ENCODE data around the gene TIMM23B.
"Not testable (repeated sequence)": the region's sequence is repeated elsewhere in the genome, so short reads cannot be mapped to it uniquely, and the experiment has no call there.

TIMM23B gene, protein sequence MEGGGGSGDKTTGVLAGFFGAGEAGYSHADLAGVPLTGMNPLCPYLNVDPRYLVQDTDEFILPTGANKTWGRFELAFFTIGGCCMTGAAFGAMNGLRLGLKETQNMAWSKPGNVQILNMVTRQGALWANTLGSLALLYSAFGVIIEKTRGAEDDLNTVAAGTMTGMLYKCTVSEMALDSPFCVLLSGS

DNA sequence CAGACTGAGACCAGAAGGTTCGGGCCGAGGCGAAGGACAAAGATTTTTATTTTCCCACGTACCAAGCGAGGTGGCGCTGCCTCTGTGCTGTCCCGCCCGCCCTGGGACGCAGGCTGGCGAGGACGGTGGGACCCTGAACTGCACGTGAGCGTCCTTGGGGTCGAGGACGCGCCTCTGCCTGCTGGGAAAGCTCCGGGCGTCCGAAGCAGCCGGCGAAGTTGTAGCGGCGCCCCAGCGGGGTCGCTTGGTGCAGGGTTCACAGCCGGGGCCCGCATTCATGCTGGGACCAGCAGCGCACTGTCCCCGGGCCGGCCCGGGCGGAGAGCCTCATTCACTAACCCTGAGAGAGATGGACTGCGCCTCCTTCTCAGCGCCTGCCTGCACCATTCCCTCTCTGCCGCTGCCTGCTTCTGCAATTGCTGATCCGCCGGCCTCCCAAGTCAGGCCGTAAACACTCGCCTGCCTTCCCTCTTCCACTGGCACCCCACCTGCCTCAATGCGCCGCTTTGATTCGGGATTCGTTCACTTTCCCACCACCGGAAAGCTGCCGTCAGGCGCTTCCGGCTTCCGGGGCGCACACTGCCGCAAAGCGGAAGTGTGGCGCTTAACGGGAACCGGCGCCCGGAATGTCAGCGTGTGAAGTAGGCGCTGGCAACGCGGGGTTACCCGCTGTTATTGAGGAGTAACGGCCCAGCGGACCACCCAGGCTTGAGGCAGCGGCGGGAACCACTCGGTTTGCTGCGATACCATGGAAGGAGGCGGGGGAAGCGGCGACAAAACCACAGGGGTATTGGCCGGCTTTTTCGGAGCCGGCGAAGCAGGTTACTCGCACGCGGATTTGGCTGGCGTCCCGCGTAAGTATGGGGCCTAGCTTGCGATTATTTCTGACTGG, at the start of gene TIMM23B, which contains the start of gene PARG:
Gene TIMM23B (plus strand): TSS at position 607 of the 892 bp plus-strand sequence. CDS start 142 bp downstream, at position 749.
Gene PARG (minus strand): TSS at position 581 of the 892 bp plus-strand sequence. CDS start 302 bp downstream, at position 279.
- H3K9me3 Mint-ChIP-seq (ENCODE audit: low read depth); H3K36me3 Mint-ChIP-seq; H3K27me3 Mint-ChIP-seq: not testable (repeated sequence)
- Mint-ChIP-seq H3K27ac (peak within 1 kb of the TSS; percentile 96), H3K4me3 (peak within 1 kb of the TSS; percentile 99), H3K4me1 (ENCODE audit: low read depth) (peaks cover 35% of the 10 kb centered on the region)

- H3K27me3 Mint-ChIP-seq; H3K4me1 Mint-ChIP-seq (ENCODE audit: low read depth); H3K4me3 Mint-ChIP-seq; H3K27ac Mint-ChIP-seq; H3K9me3 Mint-ChIP-seq (ENCODE audit: low read depth); H3K36me3 Mint-ChIP-seq: not testable (repeated sequence)
Observed at GRCh38 chr10:49899999-49900398, 41.9 kb upstream of the TIMM23B start.

GRCh38 chr10:49900406-49900805, 41.4 kb upstream of the TIMM23B start:
- not testable (repeated sequence) for H3K4me3 Mint-ChIP-seq; H3K36me3 Mint-ChIP-seq; H3K9me3 Mint-ChIP-seq (ENCODE audit: low read depth); H3K4me1 Mint-ChIP-seq (ENCODE audit: low read depth); H3K27ac Mint-ChIP-seq; H3K27me3 Mint-ChIP-seq

GRCh38 chr10:49903829-49904228, 38.0 kb upstream of the TIMM23B start:
- H3K4me1 Mint-ChIP-seq (ENCODE audit: low read depth); H3K4me3 Mint-ChIP-seq; H3K27me3 Mint-ChIP-seq; H3K9me3 Mint-ChIP-seq (ENCODE audit: low read depth); H3K27ac Mint-ChIP-seq: not testable (repeated sequence)
- peaks cover 11% of the 10 kb centered on the region for H3K36me3 Mint-ChIP-seq

- H3K27me3 Mint-ChIP-seq; H3K4me3 Mint-ChIP-seq; H3K4me1 Mint-ChIP-seq (ENCODE audit: low read depth); H3K27ac Mint-ChIP-seq; H3K9me3 Mint-ChIP-seq (ENCODE audit: low read depth): not testable (repeated sequence)
- H3K36me3 Mint-ChIP-seq = peaks cover 12% of the 10 kb centered on the region
Observed at GRCh38 chr10:49908290-49909080, 33.4 kb upstream of the TIMM23B start.

DNA sequence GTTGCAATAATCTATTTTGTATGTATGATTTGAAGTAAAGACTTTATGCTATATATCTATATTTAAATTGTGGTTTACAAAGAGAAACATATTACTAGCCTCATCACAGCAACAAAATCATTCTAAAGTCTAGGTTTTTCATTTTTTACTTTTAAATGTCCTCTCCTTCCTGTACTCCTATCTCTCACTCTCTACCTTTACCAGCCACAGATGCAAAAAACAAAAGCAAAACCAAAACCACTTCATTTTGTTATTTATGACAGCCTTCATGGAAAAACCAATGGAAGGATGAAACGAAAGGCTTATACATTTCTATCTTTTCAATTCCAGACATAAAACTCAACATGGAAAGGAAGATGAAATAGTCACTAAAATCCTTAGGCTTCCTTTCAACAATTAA, 31.6 kb upstream of the TIMM23B start:
- H3K36me3 Mint-ChIP-seq = peaks cover 10% of the 10 kb centered on the region
- not testable (repeated sequence) for H3K27ac Mint-ChIP-seq; H3K27me3 Mint-ChIP-seq; H3K4me1 Mint-ChIP-seq (ENCODE audit: low read depth); H3K9me3 Mint-ChIP-seq (ENCODE audit: low read depth); H3K4me3 Mint-ChIP-seq

DNA sequence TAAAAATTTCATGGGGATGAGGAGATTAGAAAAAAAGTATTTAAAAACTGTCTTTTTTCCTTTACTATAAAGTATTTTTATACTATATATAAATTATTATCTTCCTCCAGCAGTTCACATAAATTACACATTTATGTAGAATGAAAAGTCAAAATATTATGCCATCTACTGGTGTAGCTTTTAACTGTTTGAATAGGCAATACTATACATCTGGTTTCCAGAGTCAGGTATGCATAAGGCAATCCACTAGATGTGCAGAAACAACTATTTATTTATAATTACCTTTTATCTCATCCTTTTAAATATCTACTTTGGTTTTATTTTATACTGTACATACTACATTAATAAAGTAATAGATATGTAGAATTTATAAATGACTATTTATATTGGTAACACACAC, 25.4 kb upstream of the TIMM23B start:
- H3K4me1 Mint-ChIP-seq (ENCODE audit: low read depth); H3K9me3 Mint-ChIP-seq (ENCODE audit: low read depth); H3K36me3 Mint-ChIP-seq; H3K27ac Mint-ChIP-seq; H3K4me3 Mint-ChIP-seq; H3K27me3 Mint-ChIP-seq: not testable (repeated sequence)

- H3K9me3 Mint-ChIP-seq (ENCODE audit: low read depth); H3K27ac Mint-ChIP-seq; H3K4me3 Mint-ChIP-seq; H3K4me1 Mint-ChIP-seq (ENCODE audit: low read depth); H3K27me3 Mint-ChIP-seq; H3K36me3 Mint-ChIP-seq: not testable (repeated sequence)
Observed at GRCh38 chr10:49917927-49918326, 23.9 kb upstream of the TIMM23B start.

DNA sequence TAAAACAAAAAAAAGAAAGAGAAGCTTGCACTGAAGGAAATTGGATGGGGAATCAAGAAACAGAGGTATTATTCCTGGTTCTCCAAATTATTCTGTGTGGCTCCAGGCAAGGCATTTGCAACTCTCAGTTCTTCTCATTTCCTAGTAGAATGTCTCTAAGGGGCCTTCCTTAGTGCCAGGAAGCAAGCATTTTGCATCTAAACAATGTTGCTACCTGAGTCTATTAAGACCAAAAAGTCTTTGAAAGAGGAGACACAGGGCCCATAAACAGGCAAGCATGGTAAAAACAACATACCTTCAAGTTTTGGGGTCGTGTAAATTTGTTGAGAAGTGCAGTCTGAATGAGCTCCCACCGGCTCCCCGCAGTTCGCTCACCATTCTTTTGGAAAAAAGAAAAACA, 19.8 kb upstream of the TIMM23B start:
- not testable (repeated sequence) for H3K27ac Mint-ChIP-seq; H3K9me3 Mint-ChIP-seq (ENCODE audit: low read depth); H3K36me3 Mint-ChIP-seq; H3K4me3 Mint-ChIP-seq; H3K27me3 Mint-ChIP-seq; H3K4me1 Mint-ChIP-seq (ENCODE audit: low read depth)

DNA sequence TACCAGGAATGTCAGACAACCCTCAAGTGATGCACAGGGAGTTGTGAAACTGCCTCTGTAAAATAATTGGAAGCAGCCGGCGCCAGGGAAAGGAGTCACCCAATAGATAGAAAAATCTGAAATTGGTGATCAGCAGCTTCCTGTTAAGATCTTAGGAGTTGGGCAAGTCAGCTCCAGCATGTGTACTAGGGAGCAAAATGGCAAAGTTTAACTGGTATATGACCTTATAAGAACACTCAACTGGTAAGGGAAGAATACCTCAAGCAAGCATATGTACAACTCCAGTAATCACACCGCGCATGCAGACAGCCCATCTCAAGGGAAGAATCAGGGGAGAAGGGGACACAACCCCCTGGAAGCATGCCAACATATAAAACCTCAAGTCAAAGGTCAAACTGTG, 18.3 kb upstream of the TIMM23B start:
- H3K27me3 Mint-ChIP-seq; H3K36me3 Mint-ChIP-seq; H3K9me3 Mint-ChIP-seq (ENCODE audit: low read depth); H3K27ac Mint-ChIP-seq; H3K4me1 Mint-ChIP-seq (ENCODE audit: low read depth); H3K4me3 Mint-ChIP-seq: not testable (repeated sequence)

- H3K27me3 Mint-ChIP-seq; H3K4me1 Mint-ChIP-seq (ENCODE audit: low read depth); H3K9me3 Mint-ChIP-seq (ENCODE audit: low read depth); H3K36me3 Mint-ChIP-seq; H3K4me3 Mint-ChIP-seq; H3K27ac Mint-ChIP-seq: not testable (repeated sequence)
Observed at GRCh38 chr10:49931276-49931675, 10.6 kb upstream of the TIMM23B start.

DNA sequence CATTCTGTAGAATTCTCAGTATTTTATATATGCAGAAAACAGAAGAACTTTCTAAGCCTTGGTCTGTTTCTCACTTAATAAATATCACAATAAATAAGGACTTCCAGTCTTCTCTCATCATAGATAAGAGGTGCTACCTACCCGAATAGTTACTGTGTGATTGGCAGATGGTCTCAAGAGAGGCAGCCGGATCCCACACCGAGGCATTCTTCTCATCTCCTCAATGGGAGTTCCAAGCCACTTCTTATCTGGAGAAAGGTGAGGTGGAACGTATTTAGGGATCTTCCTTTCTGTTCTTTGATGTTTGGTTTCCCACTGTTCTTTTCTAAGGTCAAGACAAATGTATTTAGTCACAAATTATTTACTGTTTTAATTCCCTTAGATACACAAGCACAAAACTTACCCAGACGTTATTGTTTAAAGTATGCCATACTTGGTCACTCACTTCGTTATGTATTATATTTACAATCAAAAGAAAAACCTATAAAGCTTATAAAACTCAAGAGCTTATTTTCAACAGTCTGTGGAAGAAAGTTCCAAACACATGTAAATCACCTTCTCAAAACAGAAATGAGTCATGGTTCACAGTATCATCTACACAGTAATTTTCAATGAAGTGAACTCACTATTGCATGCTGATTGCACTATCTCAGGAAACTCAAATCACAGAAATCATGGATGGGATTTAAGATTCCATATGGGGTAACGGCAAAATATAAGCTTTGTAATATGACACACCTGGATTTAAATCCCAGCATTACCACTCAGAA, 9.7 kb upstream of the TIMM23B start:
- not testable (repeated sequence) for H3K27me3 Mint-ChIP-seq; H3K27ac Mint-ChIP-seq; H3K9me3 Mint-ChIP-seq (ENCODE audit: low read depth); H3K4me3 Mint-ChIP-seq; H3K4me1 Mint-ChIP-seq (ENCODE audit: low read depth); H3K36me3 Mint-ChIP-seq

- Mint-ChIP-seq H3K4me1 (ENCODE audit: low read depth) (peaks cover 35% of the 10 kb centered on the region), H3K27ac (peak overlapping the region; percentile 96), H3K4me3 (peak overlapping the region; percentile 99)
- not testable (repeated sequence) for H3K9me3 Mint-ChIP-seq (ENCODE audit: low read depth); H3K27me3 Mint-ChIP-seq; H3K36me3 Mint-ChIP-seq
Observed at GRCh38 chr10:49942339-49942705, 469 bp downstream of the TIMM23B start.

- not testable (repeated sequence) for H3K9me3 Mint-ChIP-seq (ENCODE audit: low read depth)
- peak overlapping the region; percentile 99 for H3K4me3 Mint-ChIP-seq
Observed at GRCh38 chr10:49943607-49944006, 1.8 kb downstream of the TIMM23B start.

DNA sequence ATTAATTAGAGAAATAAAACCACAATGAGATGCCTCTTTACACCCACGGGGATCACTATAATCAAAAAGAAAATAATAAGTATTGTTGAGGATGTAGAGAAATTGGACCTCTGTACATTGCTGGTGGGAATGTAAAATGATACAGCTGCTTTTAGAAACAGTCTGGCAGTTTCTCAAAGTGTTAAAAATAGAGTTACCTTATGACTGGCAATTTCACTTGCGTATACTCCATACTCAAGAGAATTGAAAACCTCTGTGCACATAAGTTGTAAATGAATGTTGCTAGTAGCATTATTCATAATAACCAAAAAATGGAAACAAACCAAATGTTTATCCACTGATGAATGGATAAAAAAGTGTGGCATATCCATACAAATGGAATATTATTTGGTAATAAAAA, 6.3 kb downstream of the TIMM23B start:
- H3K27me3 Mint-ChIP-seq; H3K27ac Mint-ChIP-seq; H3K36me3 Mint-ChIP-seq; H3K4me3 Mint-ChIP-seq; H3K9me3 Mint-ChIP-seq (ENCODE audit: low read depth): not testable (repeated sequence)
- H3K4me1 Mint-ChIP-seq (ENCODE audit: low read depth) = peaks cover 23% of the 10 kb centered on the region

More at GRCh38 chr10:49943607-49944006, 1.8 kb downstream of the TIMM23B start:
- not testable (repeated sequence) for H3K27ac Mint-ChIP-seq, H3K36me3 Mint-ChIP-seq, H3K27me3 Mint-ChIP-seq
- H3K4me1 Mint-ChIP-seq (ENCODE audit: low read depth) = peaks cover 33% of the 10 kb centered on the region
